VCaP (cell line): Measurements from ENCODE around the gene TSSC4.

Experiments
- H3K27ac ChIP-seq: fragments of 450-650 bp; 2 replicates; pipeline ENCODE4 v1.5.1; 2017
- CTCF ChIP-seq: fragments of 450-650 bp; conservative IDR thresholded peaks from 2 replicates; pipeline ENCODE4 v1.5.1; 2017; ENCODE audit warnings: mild to moderate bottlenecking, moderate library complexity

The TSSC4 gene

GRCh38 chr11:2424811-2425495, 24.4 kb downstream of the TSSC4 start:
- TF ChIP-seq CTCF: no peak
- no peak overlapping the region for H3K27ac ChIP-seq

- TF ChIP-seq CTCF: no peak
- H3K27ac ChIP-seq: no peak overlapping the region
Measured at GRCh38 chr11:2425506-2425905, 25.0 kb downstream of the TSSC4 start.

- H3K27ac ChIP-seq: no peak overlapping the region
- no peak for TF ChIP-seq CTCF
Measured at GRCh38 chr11:2426221-2426620, 25.7 kb downstream of the TSSC4 start.

GRCh38 chr11:2426826-2427521, 26.4 kb downstream of the TSSC4 start:
- H3K27ac ChIP-seq: no peak overlapping the region
- TF ChIP-seq CTCF: no peak

- no peak overlapping the region for H3K27ac ChIP-seq
- 0 out of 2 replicates have a peak, but pooled peaks have one; percentile 3 for TF ChIP-seq CTCF
Measured at GRCh38 chr11:2427721-2428321, 27.3 kb downstream of the TSSC4 start.

- peak; percentile 96 for TF ChIP-seq CTCF
- H3K27ac ChIP-seq: no peak overlapping the region
Measured at GRCh38 chr11:2428322-2428795, 27.8 kb downstream of the TSSC4 start.

GRCh38 chr11:2431395-2431794, 30.8 kb downstream of the TSSC4 start:
- no peak for TF ChIP-seq CTCF
- H3K27ac ChIP-seq: no peak overlapping the region
